AG10803 (cell line): ENCODE data around the gene ALOX5AP.

Source experiments
- DNase-seq: peaks from one replicate; pipeline ENCODE4 v3.0.0; 2010; ENCODE audit warnings: low read depth
- H3K4me3 ChIP-seq: 2 replicates; pipeline ENCODE4 v1.5.1; 2011; ENCODE audit warnings: mild to moderate bottlenecking, low read length, control low read depth
- CTCF ChIP-seq: conservative IDR thresholded peaks from 2 replicates; pipeline ENCODE4 v1.5.1; 2011; ENCODE audit warnings: mild to moderate bottlenecking, low read length, control low read depth, inconsistent platforms

ALOX5AP gene

GRCh38 chr13:30735025-30735871 is at the start of gene ALOX5AP:
ALOX5AP (plus strand) TSS chr13:30735543; CDS start chr13:30735606, 63 bp downstream.
- no peak within 1 kb of the TSS for H3K4me3 ChIP-seq
- no peak for DNase-seq

GRCh38 chr13:30685987-30686386 is 49.4 kb upstream of the ALOX5AP start:
- no peak overlapping the region for H3K4me3 ChIP-seq
- TF ChIP-seq CTCF: no peak
- no peak for DNase-seq

More at GRCh38 chr13:30735025-30735871, at the start of gene ALOX5AP:
- no peak for TF ChIP-seq CTCF

- no peak overlapping the region for H3K4me3 ChIP-seq
- no peak for DNase-seq
- TF ChIP-seq CTCF: no peak
Observed at GRCh38 chr13:30687601-30688000, 47.7 kb upstream of the ALOX5AP start.

GRCh38 chr13:30689752-30690151 is 45.6 kb upstream of the ALOX5AP start:
- peak overlapping the region; percentile 77 for H3K4me3 ChIP-seq
- DNase-seq: no peak
- no peak for TF ChIP-seq CTCF

- DNase-seq: peak; percentile 97
Observed at GRCh38 chr13:30690282-30691188, 44.8 kb upstream of the ALOX5AP start.

GRCh38 chr13:30692113-30692512 is 43.2 kb upstream of the ALOX5AP start:
- TF ChIP-seq CTCF: no peak

More at GRCh38 chr13:30690282-30691188, 44.8 kb upstream of the ALOX5AP start:
- no peak for TF ChIP-seq CTCF
- H3K4me3 ChIP-seq: peak overlapping the region; percentile 77

More at GRCh38 chr13:30692113-30692512, 43.2 kb upstream of the ALOX5AP start:
- no peak overlapping the region for H3K4me3 ChIP-seq
- DNase-seq: no peak
